Ascending aorta (tissue), 2 donors: ENCODE measurements around the gene SPATA7. TPM values are rescaled to one million over a fixed set of nuclear protein-coding genes. Genes with fewer than 3 reads are reported as not detected.

Experiments
- DNase-seq, 2 donors: peaks; one replicate each; pipeline ENCODE4 v3.0.0-alpha.2; 2019; ENCODE audit warnings: low spot score in 2 of 2
- H3K27ac ChIP-seq, 2 donors: fragments of 200-600 bp; sonication (generic); one replicate each; pipeline ENCODE4 v1.5.1; 2016 to 2017; ENCODE audit warnings: mild to moderate bottlenecking in 1 of 2
- H3K27me3 ChIP-seq: fragments of 200-600 bp; sonication (generic); one replicate; pipeline ENCODE4 v1.5.1; 2017
- H3K36me3 ChIP-seq, 2 donors: fragments of 200-600 bp; sonication (generic); one replicate each; pipeline ENCODE4 v1.5.1; 2016
- H3K4me1 ChIP-seq, 2 donors: fragments of 200-600 bp; sonication (generic); one replicate each; pipeline ENCODE4 v1.5.1; 2016 to 2017; ENCODE audit warnings: mild to moderate bottlenecking in 1 of 2
- H3K4me3 ChIP-seq, 2 donors: fragments of 200-600 bp; sonication (generic); one replicate each; pipeline ENCODE4 v1.5.1; 2016 to 2017; ENCODE audit warnings: mild to moderate bottlenecking in 1 of 2
- H3K9me3 ChIP-seq, 2 donors: fragments of 200-600 bp; sonication (generic); one replicate each; pipeline ENCODE4 v1.5.1; 2016
- CTCF ChIP-seq, 3 experiments: fragments of 200-600 bp in 2 of 3; fragments of 450-650 bp in 1 of 3; sonication (generic) in 2 of 3; IDR thresholded peaks; one replicate each; pipeline ENCODE4 v1.5.1; 2016 to 2019; ENCODE audit warnings: antibody characterized with exemption in 3 of 3, mild to moderate bottlenecking in 1 of 3, moderate library complexity in 1 of 3
- intact Hi-C: fragments of 100-400 bp; cut with DNase I; formaldehyde crosslinking; loops from one replicate; pipeline ENCODE4 v1.15.1; 2023
- total RNA-seq: library from RNA; depleted of rRNA; stranded (reverse); fragments of >200 nt; gene quantifications from one replicate; pipeline ENCODE4 v1.1.0, GENCODE V29; 2016

SPATA7 gene, protein sequence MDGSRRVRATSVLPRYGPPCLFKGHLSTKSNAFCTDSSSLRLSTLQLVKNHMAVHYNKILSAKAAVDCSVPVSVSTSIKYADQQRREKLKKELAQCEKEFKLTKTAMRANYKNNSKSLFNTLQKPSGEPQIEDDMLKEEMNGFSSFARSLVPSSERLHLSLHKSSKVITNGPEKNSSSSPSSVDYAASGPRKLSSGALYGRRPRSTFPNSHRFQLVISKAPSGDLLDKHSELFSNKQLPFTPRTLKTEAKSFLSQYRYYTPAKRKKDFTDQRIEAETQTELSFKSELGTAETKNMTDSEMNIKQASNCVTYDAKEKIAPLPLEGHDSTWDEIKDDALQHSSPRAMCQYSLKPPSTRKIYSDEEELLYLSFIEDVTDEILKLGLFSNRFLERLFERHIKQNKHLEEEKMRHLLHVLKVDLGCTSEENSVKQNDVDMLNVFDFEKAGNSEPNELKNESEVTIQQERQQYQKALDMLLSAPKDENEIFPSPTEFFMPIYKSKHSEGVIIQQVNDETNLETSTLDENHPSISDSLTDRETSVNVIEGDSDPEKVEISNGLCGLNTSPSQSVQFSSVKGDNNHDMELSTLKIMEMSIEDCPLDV
- total RNA-seq: 1.6 TPM

- intact Hi-C loops: loop anchor here (2.0 to 5.0 kb wide), 2 partner anchors 172 to 393 kb away; partner anchors contain the start of genes GALC and PTPN21
- H3K27ac ChIP-seq: peak within 1 kb of the TSS; percentile 70 to 82
- no peaks in the 10 kb centered on the region for H3K36me3 ChIP-seq
- peak; percentile 64 to 95 for DNase-seq
- H3K4me1 ChIP-seq: peaks cover 4 to 12% of the 10 kb centered on the region in 2 donors
- TF ChIP-seq CTCF (IDR thresholded peaks at IDR 0.05): no peak
- no peaks in the 10 kb centered on the region for H3K27me3 ChIP-seq
- H3K9me3 ChIP-seq: no peaks in the 10 kb centered on the region
- peak within 1 kb of the TSS; percentile 90 to 97 for H3K4me3 ChIP-seq
Measured at GRCh38 chr14:88385212-88386101, at the start of gene SPATA7. SPATA7 (plus strand) TSS chr14:88385657; CDS start chr14:88385819, 162 bp downstream.

GRCh38 chr14:88340357-88340756 is 45.1 kb upstream of the SPATA7 start:
- Histone ChIP-seq H3K27ac (no peak overlapping the region), H3K27me3 (no peaks in the 10 kb centered on the region), H3K36me3 (no peaks in the 10 kb centered on the region), H3K9me3 (no peaks in the 10 kb centered on the region), H3K4me1 (no peaks in the 10 kb centered on the region), H3K4me3 (no peak overlapping the region)
- intact Hi-C loops: no loop called here
- no peak for DNase-seq
- no peak for TF ChIP-seq CTCF (IDR thresholded peaks at IDR 0.05)

DNA sequence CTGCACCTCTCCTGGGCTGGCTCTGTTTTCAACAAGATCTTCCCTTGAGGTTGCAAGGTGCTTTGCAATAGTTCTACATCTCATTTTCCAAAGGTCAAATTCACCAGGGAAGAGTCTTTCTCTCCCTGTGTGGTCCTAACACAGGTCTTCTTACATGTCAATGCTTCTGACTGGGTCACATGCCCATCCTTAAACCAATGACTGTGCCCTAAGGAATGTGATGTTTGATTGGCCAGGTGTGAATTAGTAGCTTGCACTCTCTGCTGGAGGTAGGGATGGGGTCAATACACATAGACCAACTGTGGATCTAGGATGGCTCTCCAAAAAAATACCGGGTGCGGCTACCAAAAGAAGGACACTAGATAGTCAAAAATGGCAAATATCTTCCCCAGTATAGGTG is 42.5 kb upstream of the SPATA7 start:
- no peak for TF ChIP-seq CTCF (IDR thresholded peaks at IDR 0.05)
- Histone ChIP-seq H3K9me3 (no peaks in the 10 kb centered on the region), H3K27me3 (no peaks in the 10 kb centered on the region), H3K4me1 (no peaks in the 10 kb centered on the region), H3K4me3 (no peak overlapping the region), H3K27ac (no peak overlapping the region), H3K36me3 (no peaks in the 10 kb centered on the region)
- no peak for DNase-seq
- intact Hi-C loops: no loop called here

DNA sequence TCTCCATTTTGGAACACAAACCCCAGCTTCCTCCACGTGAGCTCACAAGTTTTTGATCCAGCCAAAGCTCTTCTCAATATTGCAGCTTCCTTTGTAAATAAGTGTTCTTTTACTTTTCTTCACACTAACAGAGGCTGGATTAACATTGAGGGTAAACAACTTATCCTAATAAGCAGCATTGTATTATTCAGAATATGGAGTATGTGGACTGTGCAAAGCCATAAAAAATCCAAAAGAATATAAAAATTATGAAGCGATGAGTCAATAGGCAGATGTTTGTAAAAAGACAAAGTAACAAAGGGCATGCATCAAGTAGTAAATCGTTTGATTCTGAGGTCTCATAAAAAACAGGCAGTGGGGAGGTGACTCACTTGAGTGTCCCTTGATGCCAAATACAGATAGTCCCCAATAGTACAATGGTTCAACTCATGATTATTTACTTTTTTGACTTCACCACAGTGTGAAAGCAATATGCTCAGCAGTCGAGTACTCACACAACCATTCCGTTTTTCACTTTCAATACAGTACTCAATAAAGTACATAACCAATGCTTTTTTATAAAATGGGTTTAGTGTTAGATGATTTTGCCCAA is 39.3 kb upstream of the SPATA7 start:
- H3K27me3 ChIP-seq: no peaks in the 10 kb centered on the region
- H3K4me3 ChIP-seq: no peak overlapping the region
- no peak for DNase-seq
- no peaks in the 10 kb centered on the region for H3K36me3 ChIP-seq
- H3K4me1 ChIP-seq: no peaks in the 10 kb centered on the region
- no peak for TF ChIP-seq CTCF (IDR thresholded peaks at IDR 0.05)
- intact Hi-C loops: no loop called here
- H3K27ac ChIP-seq: no peak overlapping the region
- no peaks in the 10 kb centered on the region for H3K9me3 ChIP-seq

DNA sequence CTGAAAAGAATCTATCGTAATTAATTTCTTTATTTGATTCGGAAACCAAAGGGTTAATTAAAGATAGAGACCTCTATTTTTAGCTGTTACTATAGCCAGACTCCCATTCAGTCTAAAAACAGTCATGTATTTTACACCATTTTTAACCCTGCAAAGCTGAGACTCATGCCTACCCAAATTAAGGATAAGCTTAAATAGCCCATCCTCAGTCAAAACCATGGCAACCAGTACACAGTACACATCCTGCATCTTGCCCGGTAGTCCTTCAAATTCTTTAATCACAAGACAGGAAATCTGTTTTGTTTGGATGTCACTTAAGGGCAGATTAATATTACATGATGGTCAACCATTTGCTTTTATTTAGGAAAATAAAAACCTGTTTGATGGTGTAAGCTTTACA is 36.9 kb upstream of the SPATA7 start:
- no peaks in the 10 kb centered on the region for H3K36me3 ChIP-seq
- H3K4me1 ChIP-seq: no peaks in the 10 kb centered on the region
- no peak for DNase-seq
- no peak for TF ChIP-seq CTCF (IDR thresholded peaks at IDR 0.05)
- intact Hi-C loops: no loop called here
- H3K4me3 ChIP-seq: no peak overlapping the region
- H3K27ac ChIP-seq: no peak overlapping the region
- no peaks in the 10 kb centered on the region for H3K27me3 ChIP-seq
- no peaks in the 10 kb centered on the region for H3K9me3 ChIP-seq
